C4-2B (cell line): ENCODE measurements around the gene CCL25.

Source experiments
- CTCF ChIP-seq: fragments of 450-650 bp; conservative IDR thresholded peaks from 2 replicates; pipeline ENCODE4 v1.5.1; 2017; ENCODE audit warnings: mild to moderate bottlenecking
- ZFX ChIP-seq: fragments of 450-650 bp; IDR thresholded peaks from 2 replicates; pipeline ENCODE4 v1.6.1; 2017

- TF ChIP-seq CTCF (no peak), ZFX (no peak)
Observed at GRCh38 chr19:8030960-8031359, 21.6 kb upstream of the CCL25 start.
